H1 (cell line): ENCODE data around the gene DDX47. TPM values are rescaled to one million over a fixed set of nuclear protein-coding genes. Genes with fewer than 3 reads are reported as not detected.
"Not testable (repeated sequence)": the region's sequence is repeated elsewhere in the genome, so short reads cannot be mapped to it uniquely, and the experiment has no call there.

Experiments
- CTCF ChIA-PET: fragments of 300-600 bp; sonication (Branson Sonifier 250); formaldehyde crosslinking; loops from one replicate; lab custom pipeline; 2021; ENCODE audit not compliant: partially characterized antibody; lab: Charles Lee
- POLR2A ChIA-PET: fragments of 300-600 bp; sonication (Branson Sonifier 250); formaldehyde crosslinking; loops from one replicate; lab custom pipeline; 2021; ENCODE audit warnings: inconsistent platforms; ENCODE audit not compliant: partially characterized antibody; lab: Charles Lee
- DNase-seq, 2 experiments: peaks; one replicate each; pipeline versions ENCODE4 v3.0.0 to v3.0.0-alpha.2; 2010 to 2022; ENCODE audit warnings: low spot score in 2 of 2, low read depth in 1 of 2, mixed read lengths in 1 of 2
- FAIRE-seq: peaks from 2 replicates; lab custom pipeline; 2011; peaks lifted over from hg19 to GRCh38; lab: Jason Lieb, UNC
- H2AFZ ChIP-seq: 2 replicates; pipeline ENCODE4 v1.8.1; 2012; ENCODE audit warnings: low read length, inconsistent platforms
- H2AK5ac ChIP-seq: 2 replicates; pipeline ENCODE4 v1.6.1; 2013; ENCODE audit warnings: low read depth, low read length
- H2BK120ac ChIP-seq: replicated peaks from 2 replicates; pipeline ENCODE3; 2013; ENCODE audit warnings: low read depth, low read length, inconsistent platforms
- H2BK12ac ChIP-seq: 2 replicates; pipeline ENCODE4 v1.6.1; 2013; ENCODE audit warnings: low read depth, low read length
- H2BK15ac ChIP-seq: 2 replicates; pipeline ENCODE4 v1.6.1; 2013; ENCODE audit warnings: low read length
- H2BK20ac ChIP-seq: 2 replicates; pipeline ENCODE4 v1.6.1; 2013; ENCODE audit warnings: low read length
- H2BK5ac ChIP-seq: 2 replicates; pipeline ENCODE4 v1.6.1; 2013; ENCODE audit warnings: low read depth, low read length
- H3K14ac ChIP-seq: 2 replicates; pipeline ENCODE4 v1.6.1; 2013; ENCODE audit warnings: inconsistent platforms; ENCODE audit not compliant: insufficient read length
- H3K18ac ChIP-seq: 2 replicates; pipeline ENCODE4 v1.6.1; 2013; ENCODE audit warnings: low read length; ENCODE audit errors: extremely low read depth
- H3K23ac ChIP-seq: 2 replicates; pipeline ENCODE4 v1.6.1; 2013; ENCODE audit warnings: inconsistent platforms; ENCODE audit not compliant: insufficient read length
- H3K23me2 ChIP-seq: 2 replicates; pipeline ENCODE4 v1.6.1; 2013; ENCODE audit warnings: low read depth, low read length
- H3K27ac ChIP-seq: 2 replicates; pipeline ENCODE4 v1.6.1; 2011; ENCODE audit warnings: low read depth, low read length, inconsistent platforms
- H3K27me3 ChIP-seq, 4 experiments: replicated peaks in 1 of 4; 1 replicate in 1 of 4; 2 replicates in 3 of 4; pipeline versions ENCODE4 v1.6.1 to v1.8.1; 2011 to 2013; ENCODE audit warnings: low read length in 3 of 4, mild to moderate bottlenecking in 3 of 4, inconsistent platforms in 2 of 4, mixed read lengths in 2 of 4, moderate library complexity in 1 of 4; ENCODE audit not compliant: control insufficient read depth in 3 of 4, insufficient read depth in 3 of 4; ENCODE audit errors: extremely low read depth in 1 of 4
- H3K36me3 ChIP-seq, 4 experiments: 2 replicates each; pipeline versions ENCODE4 v1.6.1 to v1.8.1; 2011 to 2013; ENCODE audit warnings: mild to moderate bottlenecking in 4 of 4, low read length in 3 of 4, moderate library complexity in 2 of 4, control low read depth in 1 of 4, inconsistent platforms in 1 of 4; ENCODE audit not compliant: insufficient read depth in 4 of 4, control insufficient read depth in 2 of 4
- H3K4ac ChIP-seq: replicated peaks from 2 replicates; pipeline ENCODE3; 2013; ENCODE audit warnings: low read length, low read depth, mixed read lengths, inconsistent platforms; ENCODE audit not compliant: insufficient read length
- H3K4me1 ChIP-seq, 4 experiments: replicated peaks in 1 of 4; 1 replicate in 1 of 4; 2 replicates in 3 of 4; pipeline versions ENCODE4 v1.6.1 to v1.8.1; 2011 to 2013; ENCODE audit warnings: low read length in 3 of 4, inconsistent platforms in 2 of 4, mixed read lengths in 1 of 4; ENCODE audit not compliant: insufficient read depth in 4 of 4, control insufficient read depth in 3 of 4
- H3K4me2 ChIP-seq, 2 experiments: 2 replicates each; pipeline versions ENCODE4 v1.6.1 to v1.8.1; 2011 to 2013; ENCODE audit warnings: low read depth in 2 of 2, low read length in 2 of 2, control low read depth in 1 of 2, inconsistent platforms in 1 of 2, mild to moderate bottlenecking in 1 of 2; ENCODE audit not compliant: insufficient read depth in 1 of 2
- H3K4me3 ChIP-seq, 4 experiments: fragments of 200-600, 300-600 bp in 1 of 4; sonication (generic), shearing (Covaris generic), sonication (Bioruptor Twin) in 1 of 4; 2 replicates each; pipeline versions ENCODE4 v1.5.1 to v1.8.1; 2011 to 2016; ENCODE audit warnings: low read length in 4 of 4, low read depth in 3 of 4, control low read depth in 2 of 4, inconsistent platforms in 2 of 4, mild to moderate bottlenecking in 2 of 4, mixed read lengths in 1 of 4, moderate library complexity in 1 of 4; ENCODE audit not compliant: insufficient read depth in 2 of 4; ENCODE audit errors: extremely low read depth in 1 of 4
- H3K56ac ChIP-seq: replicated peaks from 2 replicates; pipeline ENCODE3; 2013; ENCODE audit warnings: low read depth, mild to moderate bottlenecking, mixed read lengths, low read length, inconsistent platforms; ENCODE audit not compliant: insufficient read length
- H3K79me1 ChIP-seq: 2 replicates; pipeline ENCODE4 v1.6.1; 2013; ENCODE audit warnings: low read depth, low read length, control low read depth
- H3K79me2 ChIP-seq, 2 experiments: 2 replicates each; pipeline versions ENCODE4 v1.6.1 to v1.8.1; 2012 to 2013; ENCODE audit warnings: low read length in 2 of 2, mild to moderate bottlenecking in 2 of 2, inconsistent platforms in 1 of 2; ENCODE audit not compliant: insufficient read depth in 2 of 2, control insufficient read depth in 1 of 2
- H3K9ac ChIP-seq, 4 experiments: replicated peaks in 1 of 4; 1 replicate in 1 of 4; 2 replicates in 3 of 4; pipeline versions ENCODE4 v1.6.1 to v1.8.1; 2011 to 2013; ENCODE audit warnings: low read depth in 3 of 4, low read length in 3 of 4, control low read depth in 2 of 4, mild to moderate bottlenecking in 2 of 4, moderate library complexity in 2 of 4, inconsistent platforms in 1 of 4; ENCODE audit errors: extremely low read depth in 1 of 4
- H3K9me3 ChIP-seq, 2 experiments: 2 replicates each; pipeline versions ENCODE4 v1.6.1 to v1.8.1; 2012 to 2013; ENCODE audit warnings: mild to moderate bottlenecking in 2 of 2, moderate library complexity in 2 of 2, control low read depth in 1 of 2, inconsistent platforms in 1 of 2, low read depth in 1 of 2, low read length in 1 of 2, mixed read lengths in 1 of 2; ENCODE audit not compliant: insufficient read depth in 2 of 2
- H4K20me1 ChIP-seq, 2 experiments: replicated peaks in 1 of 2; 2 replicates each; pipeline versions ENCODE3 to v1.8.1; 2011 to 2013; ENCODE audit warnings: inconsistent platforms in 2 of 2, low read length in 2 of 2, mild to moderate bottlenecking in 1 of 2; ENCODE audit not compliant: insufficient read depth in 2 of 2, control insufficient read depth in 1 of 2
- H4K5ac ChIP-seq: 2 replicates; pipeline ENCODE4 v1.6.1; 2013; ENCODE audit warnings: low read length, low read depth, mixed read lengths, inconsistent platforms; ENCODE audit not compliant: insufficient read length
- H4K8ac ChIP-seq: 2 replicates; pipeline ENCODE4 v1.8.0; 2013; ENCODE audit warnings: mild to moderate bottlenecking, moderate library complexity, low read length, inconsistent platforms; ENCODE audit not compliant: insufficient read depth; ENCODE audit errors: extremely low read depth
- H4K91ac ChIP-seq: replicated peaks from 2 replicates; pipeline ENCODE3; 2013; ENCODE audit warnings: low read length, mixed read lengths, inconsistent platforms; ENCODE audit not compliant: insufficient read length
- WGBS, 2 experiments: shearing (Covaris generic) in 1 of 2; methylation state at CpG; one replicate each; pipeline versions ENCODE4 v1.1.6 to v1.1.7; 2013 to 2015; ENCODE audit warnings: low lambda C conversion rate in 2 of 2, mixed read lengths in 2 of 2, inconsistent platforms in 1 of 2, low coverage in 1 of 2, missing lambda C conversion rate in 1 of 2; ENCODE audit not compliant: insufficient replicate concordance in 2 of 2, insufficient coverage in 1 of 2, insufficient read length in 1 of 2; ENCODE audit errors: extremely low coverage in 1 of 2, missing lambda C conversion rate in 1 of 2; 5-methylcytosine and 5-hydroxymethylcytosine counted together
- polyA plus RNA-seq, 7 experiments: library from polyadenylated mRNA; depleted of rRNA in 3 of 7; stranded (reverse) in 5 of 7; unstranded in 2 of 7; fragments of >200 nt in 5 of 7; fragments of 200-250 nt in 2 of 7; gene quantifications; 1 replicate in 5 of 7; 2 replicates in 1 of 7; 4 replicates in 1 of 7; pipeline versions ENCODE4 v1.2.1 to v1.2.3, GENCODE V29; 2011 to 2013; ENCODE audit warnings: missing spikeins in 2 of 7, mixed read lengths in 2 of 7
- total RNA-seq: library from RNA; stranded (reverse); fragmentation: NEBNext Ultra II Directional; extraction: Animal tissue kit (Norgen Biotek cat#: 25700); gene quantifications from 2 replicates; pipeline ENCODE4 v1.2.1, GENCODE V29; 2021

The DDX47 gene
- total and polyA plus RNA-seq, 2 of the 8 experiments (the other 6 are each of a cell fraction or from before 2014, with no cell fraction given) = 54.4 to 74.2 TPM

DNA sequence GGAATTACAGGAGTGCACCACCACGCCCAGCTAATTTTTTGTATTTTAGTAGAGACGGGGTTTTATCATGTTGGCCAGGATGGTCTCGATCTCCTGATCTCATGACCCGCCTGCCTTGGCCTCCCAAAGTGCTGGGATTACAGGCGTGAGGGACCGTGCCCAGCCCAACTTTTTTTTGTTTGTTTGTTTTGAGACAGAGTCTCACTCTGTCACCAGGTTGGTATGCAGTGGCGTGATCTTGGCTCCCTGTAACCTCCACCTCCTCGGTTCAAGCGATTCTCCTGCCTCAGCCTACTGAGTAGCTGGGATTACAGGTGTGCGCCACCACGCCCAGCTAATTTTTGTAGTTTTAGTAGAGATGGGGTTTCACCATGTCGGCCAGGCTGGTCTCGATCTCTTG lies 28.3 kb downstream of the DDX47 start:
- not testable (repeated sequence) for H2BK20ac ChIP-seq, H3K23ac ChIP-seq, H2BK5ac ChIP-seq, FAIRE-seq, H2BK120ac ChIP-seq, H2AFZ ChIP-seq, H2BK15ac ChIP-seq, H3K9ac ChIP-seq, H3K56ac ChIP-seq, H3K4ac ChIP-seq, H4K8ac ChIP-seq, H3K14ac ChIP-seq, H3K4me3 ChIP-seq, H3K36me3 ChIP-seq, H2AK5ac ChIP-seq, H3K23me2 ChIP-seq, H4K20me1 ChIP-seq, H3K4me2 ChIP-seq, H3K27ac ChIP-seq, H3K18ac ChIP-seq, H4K5ac ChIP-seq, H3K27me3 ChIP-seq, DNase-seq, H4K91ac ChIP-seq, H3K4me1 ChIP-seq, H2BK12ac ChIP-seq, H3K79me1 ChIP-seq, H3K9me3 ChIP-seq, H3K79me2 ChIP-seq
- ChIA-PET CTCF (interaction anchor here (0.7 to 2.8 kb wide), 3 partner anchors 12 to 100 kb away, joined by 3 to 8 read pairs (median 5); partner anchors contain the start of gene GPRC5A), POLR2A (interaction anchor here (0.8 kb wide), 1 partner anchor 16 kb away, joined by 3 read pairs; no protein-coding TSS in a partner anchor)
- WGBS, 2 experiments = 88% methylated on average over 13 of the region's 13 CpGs; no CpG with 5 or more reads in 1 of the 2 experiments
